HG03457 (cell line): ENCODE data around the gene ERCC4.

Source experiments
- ATAC-seq: cut with Tn5 transposase; IDR thresholded peaks from one replicate; pipeline ENCODE4 v1.9.1; 2021; ENCODE audit warnings: moderate number of reproducible peaks; ENCODE audit not compliant: unreplicated experiment

The ERCC4 gene

GRCh38 chr16:13909872-13910303 is 10.1 kb upstream of the ERCC4 start:
- no peak for ATAC-seq

DNA sequence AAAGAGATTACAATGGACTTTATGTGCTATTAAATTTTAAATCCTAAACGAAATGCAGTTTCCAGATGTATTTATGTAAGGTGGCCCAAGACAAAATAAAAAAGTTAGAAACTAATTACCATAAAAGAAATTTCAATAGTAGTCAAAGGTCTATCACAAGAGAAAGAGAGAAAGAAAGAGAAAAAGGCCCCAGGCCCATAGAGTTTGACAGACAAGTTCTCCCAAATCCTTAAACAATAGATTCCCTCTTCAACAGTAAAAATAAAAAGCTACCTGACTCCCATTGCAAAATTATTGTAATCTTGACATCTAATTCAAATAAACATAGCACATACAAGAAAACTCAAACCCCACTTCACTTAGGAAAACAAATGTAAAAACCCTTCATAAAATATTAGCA is 8.6 kb upstream of the ERCC4 start:
- no peak for ATAC-seq

GRCh38 chr16:13911871-13912270 is 8.1 kb upstream of the ERCC4 start:
- no peak for ATAC-seq

GRCh38 chr16:13912891-13913290 is 7.1 kb upstream of the ERCC4 start:
- no peak for ATAC-seq

DNA sequence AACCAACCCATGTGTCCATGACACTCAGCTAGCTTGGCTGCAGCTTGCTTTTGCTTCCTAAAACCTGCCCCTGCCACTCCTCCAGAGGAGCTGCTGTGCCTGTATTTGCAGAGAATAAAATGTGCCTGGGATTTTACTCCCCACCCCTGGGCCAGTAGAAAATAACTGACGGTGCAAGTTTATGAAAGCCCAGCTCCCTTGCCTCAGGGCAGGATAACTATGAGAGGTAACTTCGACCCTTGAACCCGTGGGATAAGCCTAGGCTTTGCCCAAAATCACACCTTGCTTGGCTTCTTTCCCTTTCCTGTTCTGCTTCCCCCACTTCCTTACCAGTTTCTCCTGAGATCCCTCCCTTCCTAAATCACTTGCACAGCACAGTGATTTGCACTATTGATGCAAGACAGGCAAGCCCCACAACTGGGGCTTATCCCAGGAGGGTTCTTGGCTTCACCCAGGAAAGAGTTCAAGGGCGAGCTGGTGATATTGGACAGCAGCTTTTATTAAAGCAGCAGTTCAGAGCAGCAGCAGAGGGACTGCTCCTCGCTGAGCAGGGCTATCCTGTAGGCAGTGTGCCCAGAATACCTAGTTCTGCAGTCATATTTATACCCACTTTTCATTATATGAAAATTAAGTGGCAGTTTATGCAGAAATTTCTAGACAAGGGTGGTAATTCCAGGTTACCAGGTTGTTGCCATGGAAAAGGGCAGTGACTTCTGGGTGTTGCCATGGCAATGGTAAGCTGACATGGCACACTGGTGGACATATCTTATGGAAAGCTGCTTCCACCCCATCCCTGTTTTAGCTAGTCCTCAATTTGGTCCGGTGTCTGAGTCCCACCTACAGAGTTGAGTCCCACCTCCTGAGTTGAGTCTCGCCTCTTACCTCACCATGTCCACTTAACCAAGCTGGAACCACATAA is 6.3 kb upstream of the ERCC4 start:
- no peak for ATAC-seq

DNA sequence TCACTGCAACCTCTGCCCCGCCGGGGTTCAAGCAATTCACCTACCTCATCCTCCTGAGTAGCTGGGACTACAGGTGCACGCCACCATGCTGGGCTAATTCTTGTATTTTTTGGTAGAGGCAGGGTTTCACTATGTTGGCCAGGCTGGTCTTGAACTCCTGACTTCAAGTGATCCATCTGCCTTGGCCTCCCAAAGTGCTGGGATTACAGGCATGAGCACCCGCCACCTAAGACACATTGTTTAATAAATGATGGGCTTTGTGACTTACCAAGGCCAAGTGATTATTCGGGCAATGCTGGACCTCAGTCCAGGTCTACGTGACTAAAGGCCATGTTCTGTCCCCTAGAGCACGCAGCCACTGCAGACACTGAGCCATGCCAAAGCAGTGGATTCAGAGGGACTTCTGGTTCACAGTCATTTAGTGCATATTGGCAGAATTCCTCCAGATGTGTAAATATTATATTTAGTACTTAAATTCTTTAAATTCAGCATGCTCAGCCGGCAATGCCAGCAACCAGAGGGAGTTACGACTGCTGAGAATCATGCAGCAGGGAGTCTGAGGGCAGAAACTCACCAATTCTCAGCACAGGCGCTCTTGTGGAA is 4.8 kb upstream of the ERCC4 start:
- ATAC-seq = no peak

GRCh38 chr16:13919330-13919682 is 648 bp upstream of the ERCC4 start:
- no peak for ATAC-seq

DNA sequence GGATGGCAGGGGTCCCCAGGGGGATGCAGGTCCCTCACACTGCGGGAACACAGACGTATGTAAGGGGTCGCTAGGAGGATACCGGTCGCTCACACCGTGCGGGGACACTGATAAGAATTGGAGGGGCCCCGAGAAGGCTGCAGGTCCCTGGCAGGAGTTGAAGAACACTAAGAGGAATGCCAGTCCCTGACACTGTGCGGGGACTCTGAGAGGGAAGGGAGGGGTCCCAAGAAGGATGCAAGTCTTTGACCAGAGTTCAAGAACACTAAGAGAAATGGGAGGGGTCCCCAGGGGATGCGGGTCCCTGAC is 510 bp downstream of the ERCC4 start:
- no peak for ATAC-seq

DNA sequence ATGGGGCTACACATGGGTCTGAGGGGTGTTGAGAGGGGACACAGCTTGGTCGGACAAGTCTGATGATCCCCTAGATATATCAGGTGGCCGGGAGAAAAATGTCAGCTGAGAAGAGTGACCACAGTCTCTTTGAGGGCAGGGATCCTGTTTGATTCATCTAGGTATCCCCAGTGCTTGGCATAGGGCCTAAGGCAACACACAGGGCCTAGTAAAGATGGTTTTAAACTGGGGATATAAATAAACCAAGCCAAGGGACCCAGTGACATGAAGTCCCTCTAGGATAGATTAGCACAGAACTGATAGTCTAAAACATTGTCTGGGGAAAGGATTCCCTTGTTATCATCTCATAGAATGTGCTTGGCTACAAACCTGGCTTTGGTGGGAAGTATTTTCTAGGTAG is 1.4 kb downstream of the ERCC4 start:
- no peak for ATAC-seq

DNA sequence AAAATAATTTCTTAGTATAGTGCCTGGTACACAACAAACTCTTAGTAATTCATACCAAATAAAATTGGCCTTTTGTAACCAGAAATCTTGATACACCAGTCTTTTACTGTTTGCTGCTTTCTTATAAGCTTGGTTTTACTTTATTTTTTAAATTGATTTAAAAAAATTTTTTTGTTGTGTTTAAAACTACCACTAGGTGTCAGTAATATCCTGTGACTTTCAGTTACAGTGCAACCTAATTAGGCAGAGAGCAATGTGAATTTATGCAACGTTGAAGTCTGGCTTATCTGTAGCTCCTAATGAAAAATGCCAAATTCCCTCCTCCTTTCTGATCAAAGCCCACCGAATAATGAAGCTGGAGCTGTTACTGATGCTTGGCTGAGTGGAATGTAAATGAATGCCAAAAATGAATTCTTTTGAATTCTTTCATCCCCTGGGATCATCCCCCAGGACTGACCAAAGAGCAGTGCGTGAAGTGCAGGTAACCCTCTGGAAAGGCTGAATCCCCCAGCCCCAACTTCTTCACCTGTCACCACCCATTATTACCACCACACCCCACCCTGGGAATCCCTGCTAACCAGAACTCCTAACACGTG is 3.8 kb downstream of the ERCC4 start:
- no peak for ATAC-seq

- no peak for ATAC-seq
Measured at GRCh38 chr16:13926464-13926863, 6.5 kb downstream of the ERCC4 start.

DNA sequence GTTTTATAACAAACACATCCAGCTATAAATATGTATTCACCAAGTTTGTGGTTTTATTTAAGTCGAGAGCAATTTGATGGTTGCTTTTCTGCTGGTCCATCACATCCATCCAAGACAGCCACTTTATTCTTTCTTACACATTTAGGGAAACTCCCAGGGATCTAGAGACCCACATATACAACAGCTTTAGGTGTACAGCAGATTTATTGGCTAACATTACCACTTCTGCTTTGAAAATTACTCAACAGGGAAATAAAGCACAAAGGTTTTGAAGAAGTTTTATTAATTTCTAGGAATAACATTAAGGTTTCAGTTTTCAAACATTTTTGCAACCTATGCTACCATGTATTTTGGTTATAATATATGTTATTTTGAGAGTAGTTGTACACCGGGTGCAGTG is 6.9 kb downstream of the ERCC4 start:
- no peak for ATAC-seq

GRCh38 chr16:13928646-13929045 is 8.7 kb downstream of the ERCC4 start:
- ATAC-seq = no peak

- ATAC-seq = no peak
Measured at GRCh38 chr16:13931845-13932244, 11.9 kb downstream of the ERCC4 start.

DNA sequence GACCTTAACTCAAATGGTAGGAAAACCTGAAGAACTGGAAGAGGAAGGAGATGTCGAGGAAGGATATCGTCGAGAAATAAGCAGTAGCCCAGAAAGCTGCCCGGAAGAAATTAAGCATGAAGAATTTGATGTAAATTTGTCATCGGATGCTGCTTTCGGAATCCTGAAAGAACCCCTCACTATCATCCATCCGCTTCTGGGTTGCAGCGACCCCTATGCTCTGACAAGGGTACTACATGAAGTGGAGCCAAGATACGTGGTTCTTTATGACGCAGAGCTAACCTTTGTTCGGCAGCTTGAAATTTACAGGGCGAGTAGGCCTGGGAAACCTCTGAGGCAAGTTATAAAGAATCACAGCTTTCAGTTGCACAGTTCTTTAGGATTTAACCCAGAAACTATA is 15.5 kb downstream of the ERCC4 start:
- ATAC-seq = no peak

- no peak for ATAC-seq
Measured at GRCh38 chr16:13936155-13936554, 16.2 kb downstream of the ERCC4 start.

- no peak for ATAC-seq
Measured at GRCh38 chr16:13936596-13937081, 16.7 kb downstream of the ERCC4 start.

- ATAC-seq = no peak
Measured at GRCh38 chr16:13937411-13937810, 17.5 kb downstream of the ERCC4 start.

DNA sequence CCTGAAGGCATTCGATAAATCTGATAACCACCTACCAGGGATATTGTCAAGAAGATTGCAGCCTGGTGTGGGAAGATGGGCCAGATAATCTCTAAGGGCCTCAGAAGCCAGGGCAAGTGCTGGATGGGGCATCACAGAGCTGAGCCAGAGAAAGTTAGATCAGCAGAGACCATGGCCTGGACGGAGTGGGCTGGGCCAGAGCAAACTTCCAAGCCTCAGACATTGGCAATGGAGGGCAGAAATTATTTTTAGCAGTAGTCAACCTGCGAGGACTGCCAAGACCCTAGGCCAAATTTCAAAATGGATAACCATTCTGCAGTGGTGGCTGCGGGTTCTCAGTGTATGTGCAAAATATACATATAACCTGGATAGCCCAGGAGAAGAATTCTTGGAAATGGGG is 18.5 kb downstream of the ERCC4 start:
- ATAC-seq = no peak

GRCh38 chr16:13939821-13940220 is 19.9 kb downstream of the ERCC4 start:
- no peak for ATAC-seq

GRCh38 chr16:13940397-13940933 is 20.5 kb downstream of the ERCC4 start:
- ATAC-seq = no peak

GRCh38 chr16:13944816-13945215 is 24.9 kb downstream of the ERCC4 start:
- ATAC-seq = no peak
